Coronary artery (tissue), 2 donors: ENCODE data around the gene CCT7.
A peak's percentile ranks its signal among the peaks of the same experiment; 100 is the strongest.

Source experiments
- DNase-seq: peaks from one replicate; pipeline ENCODE4 v3.0.0-alpha.2; 2017; ENCODE audit warnings: low spot score
- H3K27ac ChIP-seq, 2 donors: fragments of 200-600 bp; sonication (generic); one replicate each; pipeline ENCODE4 v1.5.1; 2016 to 2019
- H3K4me3 ChIP-seq: fragments of 200-600 bp; sonication (generic); 2 replicates; pipeline ENCODE4 v1.5.1; 2016; ENCODE audit warnings: mild to moderate bottlenecking, moderate library complexity
- CTCF ChIP-seq: fragments of 200-600 bp; sonication (generic); IDR thresholded peaks from one replicate; pipeline ENCODE4 v1.5.1; 2019; ENCODE audit warnings: antibody characterized with exemption

Gene CCT7

GRCh38 chr2:73205611-73206010 is 28.5 kb upstream of the CCT7 start:
- TF ChIP-seq CTCF = no peak
- Histone ChIP-seq H3K27ac (no peak overlapping the region), H3K4me3 (no peak overlapping the region)
- DNase-seq = no peak

- Histone ChIP-seq H3K27ac (no peak overlapping the region), H3K4me3 (no peak overlapping the region)
- TF ChIP-seq CTCF = no peak
- no peak for DNase-seq
Observed at GRCh38 chr2:73208258-73208657, 25.9 kb upstream of the CCT7 start.

GRCh38 chr2:73210019-73210418 is 24.1 kb upstream of the CCT7 start:
- no peak for TF ChIP-seq CTCF
- no peak for DNase-seq
- H3K27ac ChIP-seq = no peak overlapping the region

GRCh38 chr2:73210696-73211095 is 23.4 kb upstream of the CCT7 start:
- no peak overlapping the region for H3K4me3 ChIP-seq
- DNase-seq = no peak
- H3K27ac ChIP-seq = no peak overlapping the region
- TF ChIP-seq CTCF = no peak

More at GRCh38 chr2:73210019-73210418, 24.1 kb upstream of the CCT7 start:
- no peak overlapping the region for H3K4me3 ChIP-seq

GRCh38 chr2:73212098-73212447 is 22.0 kb upstream of the CCT7 start:
- no peak for TF ChIP-seq CTCF
- no peak for DNase-seq
- Histone ChIP-seq H3K27ac (peak overlapping the region; percentile 65 to 85), H3K4me3 (no peak overlapping the region)

- DNase-seq = peak; percentile 85
- Histone ChIP-seq H3K4me3 (no peak overlapping the region), H3K27ac (peak overlapping the region; percentile 65 to 85)
- peak; percentile 90 for TF ChIP-seq CTCF
Observed at GRCh38 chr2:73212448-73213176, 21.5 kb upstream of the CCT7 start.
